22Rv1 (cell line): Measurements from ENCODE around the gene KCND2.

Experiments
- ZFX ChIP-seq: fragments of 450-650 bp; IDR thresholded peaks from 2 replicates; pipeline ENCODE4 v1.6.1; 2017; ENCODE audit warnings: antibody characterized with exemption, borderline replicate concordance
- TF ChIP-seq, protein P1 (sequence below): fragments of 450-650 bp; IDR thresholded peaks from 2 replicates; pipeline ENCODE4 v1.5.1; 2017; ENCODE audit warnings: mild to moderate bottlenecking

DNA sequence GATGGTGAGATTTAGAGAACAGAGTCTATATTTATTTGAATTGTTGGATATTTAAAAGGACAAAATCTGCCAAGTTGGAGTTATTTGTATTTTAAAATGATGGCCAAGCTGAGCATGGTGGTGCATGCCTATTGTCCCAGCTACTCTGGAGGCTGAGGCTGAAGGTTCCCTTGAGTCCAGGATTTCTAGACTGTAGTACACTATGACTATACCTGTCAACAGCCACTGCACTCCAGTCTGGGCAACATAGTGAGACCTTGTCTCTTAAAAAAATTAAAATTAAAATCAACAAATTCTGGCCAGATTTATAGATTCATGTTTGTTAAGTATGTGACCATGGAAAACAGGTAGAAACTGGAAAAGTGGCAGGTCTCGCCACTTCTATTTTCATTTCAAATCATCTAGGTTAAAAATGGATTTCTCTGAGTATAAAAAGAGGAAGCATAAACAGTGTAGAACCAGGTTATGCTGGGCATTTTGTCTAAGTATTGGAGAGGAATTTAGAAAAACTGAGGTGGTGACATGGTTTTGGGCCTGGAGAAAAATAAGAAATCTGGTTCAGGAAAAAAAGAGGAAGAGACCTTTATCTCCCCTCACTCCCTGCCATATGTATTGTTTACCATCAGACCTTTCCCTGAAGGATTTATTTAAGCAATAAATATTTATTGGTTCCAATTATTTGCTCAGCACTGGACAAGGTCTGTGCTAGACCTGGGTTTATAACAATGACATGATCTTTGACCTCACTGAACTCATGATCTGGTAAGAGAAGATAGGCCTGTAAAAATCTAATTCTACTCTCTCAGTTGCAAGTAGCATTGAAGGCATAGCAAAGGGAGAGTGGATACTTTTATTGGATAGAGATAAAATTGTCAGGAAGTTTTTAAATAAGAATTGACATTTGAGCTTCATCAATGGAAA lies 450.8 kb downstream of the KCND2 start:
- TF ChIP-seq, protein P1, sequence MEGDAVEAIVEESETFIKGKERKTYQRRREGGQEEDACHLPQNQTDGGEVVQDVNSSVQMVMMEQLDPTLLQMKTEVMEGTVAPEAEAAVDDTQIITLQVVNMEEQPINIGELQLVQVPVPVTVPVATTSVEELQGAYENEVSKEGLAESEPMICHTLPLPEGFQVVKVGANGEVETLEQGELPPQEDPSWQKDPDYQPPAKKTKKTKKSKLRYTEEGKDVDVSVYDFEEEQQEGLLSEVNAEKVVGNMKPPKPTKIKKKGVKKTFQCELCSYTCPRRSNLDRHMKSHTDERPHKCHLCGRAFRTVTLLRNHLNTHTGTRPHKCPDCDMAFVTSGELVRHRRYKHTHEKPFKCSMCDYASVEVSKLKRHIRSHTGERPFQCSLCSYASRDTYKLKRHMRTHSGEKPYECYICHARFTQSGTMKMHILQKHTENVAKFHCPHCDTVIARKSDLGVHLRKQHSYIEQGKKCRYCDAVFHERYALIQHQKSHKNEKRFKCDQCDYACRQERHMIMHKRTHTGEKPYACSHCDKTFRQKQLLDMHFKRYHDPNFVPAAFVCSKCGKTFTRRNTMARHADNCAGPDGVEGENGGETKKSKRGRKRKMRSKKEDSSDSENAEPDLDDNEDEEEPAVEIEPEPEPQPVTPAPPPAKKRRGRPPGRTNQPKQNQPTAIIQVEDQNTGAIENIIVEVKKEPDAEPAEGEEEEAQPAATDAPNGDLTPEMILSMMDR: no peak
- no peak for TF ChIP-seq ZFX
